Measurements from ENCODE around the gene ANO6.
"Not testable (repeated sequence)": the region's sequence is repeated elsewhere in the genome, so short reads cannot be mapped to it uniquely, and the experiment has no call there.

Gene ANO6

DNA sequence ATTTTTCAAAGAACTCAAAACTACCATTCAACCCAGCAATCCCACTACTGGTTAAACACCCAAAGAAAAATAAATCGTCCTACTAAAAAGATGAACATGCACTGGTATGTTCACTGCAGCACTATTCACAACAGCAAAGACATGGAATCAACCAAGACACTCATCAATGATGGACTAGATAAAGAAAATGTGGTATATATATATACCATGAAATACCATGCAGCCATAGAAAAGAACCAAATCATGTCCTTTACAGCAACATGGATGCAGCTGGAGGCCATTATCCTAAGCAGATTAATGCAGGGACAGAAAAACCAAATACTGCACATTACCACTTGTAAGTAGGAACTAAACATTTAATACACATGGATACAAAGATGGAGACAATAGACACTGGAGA lies 3.8 kb upstream of the ANO6 start:
- DNase-seq = no peak

DNA sequence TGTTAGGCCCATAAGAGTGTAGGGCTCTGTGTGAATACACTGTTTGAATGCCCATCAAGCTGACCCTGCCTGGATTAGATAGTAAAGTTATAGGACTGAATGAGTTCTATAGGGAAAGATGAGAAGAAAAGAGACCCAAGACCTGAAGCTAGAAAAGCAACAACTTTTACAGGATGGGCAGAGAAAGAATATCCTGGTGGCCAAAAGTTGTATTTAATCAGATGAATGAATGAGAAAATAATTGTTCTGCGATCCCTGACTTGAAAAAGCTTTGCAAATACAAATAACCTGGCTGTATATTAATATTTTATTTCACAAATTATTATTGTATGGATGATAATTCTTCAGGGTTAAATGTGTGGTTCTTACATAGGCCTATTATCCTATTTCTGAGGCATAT lies 2.8 kb upstream of the ANO6 start:
- no peak for DNase-seq

DNA sequence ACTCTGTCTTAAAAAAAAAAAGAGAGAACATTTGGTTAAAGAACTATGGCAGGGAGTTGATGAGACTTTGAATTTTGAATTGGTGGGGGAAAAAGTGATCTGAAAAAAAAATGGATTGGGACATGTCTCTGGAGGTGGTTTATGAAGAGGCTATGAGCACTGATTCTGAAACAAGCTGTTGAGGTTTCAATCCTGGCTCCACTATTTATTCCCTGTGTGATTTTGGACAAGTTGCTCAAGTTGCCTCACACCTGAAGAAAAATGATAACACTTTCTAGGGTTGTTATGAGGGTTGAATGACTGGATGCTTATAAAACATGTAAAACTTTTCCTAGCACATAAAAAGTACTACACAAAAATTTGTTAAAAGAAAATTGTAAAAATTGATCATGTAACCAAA lies 1.8 kb upstream of the ANO6 start:
- DNase-seq = no peak

DNA sequence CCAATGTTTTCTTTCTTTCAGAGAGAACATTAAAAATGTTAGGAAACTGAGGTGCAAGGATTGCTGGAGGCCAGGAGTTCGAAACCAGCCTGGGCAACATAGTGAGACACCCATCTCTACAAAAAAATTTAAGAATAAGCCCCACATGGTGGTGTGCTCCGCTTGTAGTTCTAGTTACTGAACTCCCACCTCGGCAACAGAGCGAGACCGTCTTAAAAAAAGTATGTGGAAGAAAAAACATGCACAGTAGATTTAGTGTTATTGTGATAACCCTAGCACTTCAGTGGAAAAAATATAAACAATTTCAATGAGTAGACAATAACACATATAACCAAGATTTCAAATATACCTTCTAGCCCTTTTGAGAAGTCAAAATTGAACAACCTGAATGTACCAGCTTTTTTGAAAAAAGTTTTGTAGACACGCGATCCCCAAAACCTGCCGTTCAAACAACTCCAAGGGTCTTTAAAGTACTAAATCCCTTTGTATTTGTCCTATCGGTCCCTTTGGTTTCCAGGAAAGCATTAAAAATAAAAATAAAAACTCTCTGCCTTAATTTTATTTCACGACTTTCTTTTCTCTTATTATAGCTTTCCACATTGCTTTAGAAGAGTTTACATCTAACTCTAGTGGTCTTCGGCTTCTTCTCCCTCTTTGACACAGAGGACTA lies 1.0 kb upstream of the ANO6 start:
- DNase-seq = no peak

- DNase-seq = peak; percentile 53
These were observed 511 bp downstream of the ANO6 start for GRCh38 chr12:45216230-45216982.

- DNase-seq = no peak
These were observed 1.1 kb downstream of the ANO6 start for GRCh38 chr12:45216983-45217485.

- no peak for DNase-seq
These were observed 2.0 kb downstream of the ANO6 start for GRCh38 chr12:45217846-45218245.

- DNase-seq = no peak
These were observed 3.7 kb downstream of the ANO6 start for GRCh38 chr12:45219621-45220020.

DNA sequence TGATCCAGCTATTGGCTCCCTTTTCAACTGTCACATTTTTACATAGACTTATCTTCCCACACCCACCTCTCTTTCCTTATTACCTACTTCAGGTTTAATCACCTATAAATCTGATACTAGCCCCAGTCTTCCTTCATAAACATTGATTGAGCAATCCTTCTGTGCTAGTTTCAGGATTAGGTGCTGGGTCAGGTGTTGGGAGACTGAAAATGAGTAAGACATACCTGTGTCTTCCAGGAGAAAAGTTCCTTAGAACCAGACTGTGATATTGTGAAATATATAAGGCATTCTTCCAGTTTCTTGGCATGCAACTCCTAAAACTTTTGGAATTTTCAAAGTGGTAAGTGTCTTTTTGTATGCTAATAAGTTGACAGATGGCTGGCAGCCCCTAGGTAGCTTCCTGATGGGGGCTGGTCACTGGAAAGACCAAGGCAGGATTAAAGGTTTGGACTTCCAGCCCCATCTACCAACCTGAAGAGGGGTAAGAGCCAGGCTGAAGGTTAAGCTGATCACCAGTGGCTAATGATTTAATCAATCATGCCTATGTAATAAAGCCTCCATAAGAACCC lies 4.6 kb downstream of the ANO6 start:
- no peak for DNase-seq

DNA sequence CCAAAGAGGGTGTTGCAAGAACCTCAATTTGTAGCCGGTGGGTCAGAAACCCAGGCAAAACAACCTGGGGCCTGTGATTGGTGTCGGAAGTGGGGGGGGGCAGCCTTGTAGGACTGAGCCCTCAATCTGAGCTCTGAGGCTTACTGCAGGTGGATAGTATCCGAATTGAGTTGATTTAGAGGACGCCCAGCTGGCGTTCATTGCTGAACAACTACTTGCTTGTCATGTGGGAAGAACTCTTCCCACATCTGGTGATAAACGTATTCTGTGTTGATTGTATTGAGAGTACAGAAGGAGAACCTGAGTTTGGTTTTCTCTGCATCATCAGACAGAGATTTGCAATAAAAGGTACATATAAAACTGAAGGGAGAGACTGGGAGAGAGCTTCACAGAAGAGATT lies 5.1 kb downstream of the ANO6 start:
- no peak for DNase-seq

DNA sequence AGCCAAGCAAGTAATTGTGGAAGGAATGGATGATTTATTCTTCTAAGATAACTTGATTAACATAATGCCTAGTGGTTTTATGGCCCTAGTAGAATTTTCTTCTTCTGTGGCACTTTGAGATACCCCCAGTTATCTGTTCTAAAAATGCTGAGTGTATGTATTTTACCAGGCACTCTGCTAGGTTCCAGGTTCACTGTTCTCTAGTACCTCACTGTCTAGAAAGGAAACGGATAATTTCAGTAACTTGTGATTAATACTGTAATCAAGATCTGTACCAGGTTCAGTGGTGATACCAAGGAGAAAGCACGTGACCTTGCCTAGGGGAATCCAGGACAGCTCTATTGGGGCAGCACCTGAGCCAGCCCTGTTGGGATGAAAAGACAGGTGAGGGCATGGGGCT lies 8.0 kb downstream of the ANO6 start:
- no peak for DNase-seq

DNA sequence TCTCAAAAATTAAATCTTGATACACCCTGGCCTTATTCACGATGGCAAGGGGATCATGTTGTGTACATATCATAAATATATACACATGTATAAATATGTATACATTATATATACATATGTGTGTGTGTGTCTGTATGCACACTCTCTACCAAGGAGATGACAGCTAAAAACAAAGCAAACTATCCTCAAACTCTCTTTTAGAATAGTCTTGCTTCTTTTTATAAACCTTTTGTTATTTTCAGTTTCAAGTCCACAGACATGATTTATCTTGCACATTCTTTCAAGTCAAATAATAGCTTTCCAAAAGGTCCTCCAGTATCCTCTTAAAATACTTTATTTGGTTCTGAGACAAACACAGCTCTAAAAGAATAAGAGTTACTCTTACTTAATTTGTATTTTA lies 8.4 kb downstream of the ANO6 start:
- no peak for DNase-seq

- DNase-seq = no peak
These were observed 10.1 kb downstream of the ANO6 start for GRCh38 chr12:45226021-45226420.

GRCh38 chr12:45227316-45228067 lies 11.6 kb downstream of the ANO6 start:
- DNase-seq = no peak

DNA sequence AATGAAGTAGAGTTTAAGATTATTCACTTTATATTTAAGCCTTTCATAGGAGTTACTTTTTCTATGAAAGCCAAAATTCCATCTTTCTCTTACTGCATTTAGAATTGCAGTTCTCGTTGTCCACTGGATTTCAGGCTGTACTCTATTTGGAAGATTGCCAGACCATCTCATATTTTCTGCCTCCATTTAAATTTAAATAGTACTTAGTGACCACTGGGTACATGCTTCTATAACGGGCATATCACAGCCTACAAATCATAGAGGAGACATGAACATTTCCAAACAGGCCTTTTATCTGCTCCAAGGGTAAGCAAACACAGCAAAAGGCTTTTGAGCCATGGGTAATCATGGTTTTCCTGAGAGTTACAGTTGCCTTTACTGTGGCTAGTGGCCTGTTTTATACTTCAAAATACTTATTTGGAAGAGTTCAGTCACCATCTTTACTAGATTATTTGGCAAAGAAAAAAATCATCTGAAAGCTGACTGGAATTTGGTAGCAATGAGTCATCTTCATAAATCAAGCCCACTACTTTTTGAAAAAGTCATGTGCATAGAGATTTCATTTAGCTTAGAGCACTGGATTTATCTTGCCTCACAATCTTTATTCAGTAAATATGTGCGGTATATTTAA lies 15.7 kb downstream of the ANO6 start:
- no peak for DNase-seq

DNA sequence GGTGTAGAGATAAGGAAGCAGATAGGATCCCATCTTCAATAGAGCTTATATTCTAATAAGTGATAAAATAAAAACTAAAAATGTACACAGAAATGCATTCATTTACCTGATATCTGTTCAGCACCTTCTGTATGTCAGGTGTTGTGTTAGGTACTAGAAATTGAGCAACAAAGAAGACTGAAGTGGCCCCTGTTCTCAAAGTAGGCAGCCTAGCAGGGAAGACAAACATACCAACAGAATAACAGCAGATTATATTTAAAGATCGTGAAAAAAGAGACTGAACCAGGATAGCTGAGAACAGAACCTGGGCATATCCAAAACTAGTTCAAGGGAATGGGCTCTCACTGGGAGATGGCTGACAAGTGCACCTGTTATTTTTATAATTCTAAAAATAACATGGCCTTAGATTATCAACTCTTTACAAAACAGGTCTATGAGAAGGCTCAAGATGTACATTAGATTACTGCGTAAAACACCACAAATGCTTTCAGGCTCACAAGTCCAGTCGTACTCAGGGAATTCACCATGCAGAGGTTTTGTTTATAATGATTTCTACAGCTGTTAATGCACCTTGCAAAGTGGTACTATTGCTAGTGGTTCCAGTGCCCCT lies 16.4 kb downstream of the ANO6 start:
- no peak for DNase-seq

DNA sequence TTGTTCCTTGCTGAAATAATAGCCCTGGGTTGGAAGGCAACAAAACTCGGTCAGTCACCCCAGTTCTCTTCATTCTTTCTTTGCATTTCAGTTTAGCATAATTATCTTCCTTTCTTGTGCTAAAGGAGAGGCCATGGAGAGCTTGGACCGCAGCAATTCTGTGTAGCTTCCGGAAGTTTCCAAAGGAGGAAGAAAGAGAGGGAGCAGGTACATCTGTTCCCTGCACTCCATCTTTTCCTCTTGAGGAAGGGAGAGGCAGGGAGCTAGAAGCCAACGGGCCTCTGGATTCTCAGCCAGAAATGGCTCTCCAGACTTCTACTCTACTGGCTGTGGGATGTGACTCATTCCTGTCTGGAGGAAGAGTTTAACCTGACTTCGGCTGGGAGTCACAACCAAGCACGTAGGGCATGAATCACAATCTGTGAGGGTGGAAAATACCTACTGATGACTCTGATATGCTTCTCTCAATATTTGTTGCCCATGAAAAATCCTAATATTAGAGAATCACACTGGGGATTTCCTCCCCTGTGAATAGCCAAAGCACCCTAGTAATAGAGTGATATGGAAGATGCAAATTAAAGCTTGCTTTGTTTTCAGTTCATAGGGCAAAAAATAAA lies 17.0 kb downstream of the ANO6 start:
- DNase-seq = no peak

GRCh38 chr12:45234139-45234865 lies 18.4 kb downstream of the ANO6 start:
- peak; percentile 24 for DNase-seq

- DNase-seq = no peak
These were observed 19.5 kb downstream of the ANO6 start for GRCh38 chr12:45235087-45236025.

GRCh38 chr12:45236383-45236782 lies 20.5 kb downstream of the ANO6 start:
- not testable (repeated sequence) for DNase-seq
